SKM-1 treated with dmso at 0.1 percent for 144 hours (cell line): ENCODE measurements around the gene CD3D.
A peak's percentile ranks its signal among the peaks of the same experiment; 100 is the strongest.

ENCODE experiments used
- DNase-seq: peaks from one replicate; lab custom pipeline; 2025; ENCODE audit not compliant: unreplicated experiment; lab: John Stamatoyannopoulos, UW

CD3D gene

GRCh38 chr11:118342503-118343161, at the start of gene CD3D:
Gene CD3D, minus strand, starts transcription at chr11:118342705. Its CDS starts 98 bp downstream, at chr11:118342607.
- no peak for DNase-seq

- DNase-seq: no peak
These were observed 41.2 kb upstream of the CD3D start for GRCh38 chr11:118383657-118384056.

DNA sequence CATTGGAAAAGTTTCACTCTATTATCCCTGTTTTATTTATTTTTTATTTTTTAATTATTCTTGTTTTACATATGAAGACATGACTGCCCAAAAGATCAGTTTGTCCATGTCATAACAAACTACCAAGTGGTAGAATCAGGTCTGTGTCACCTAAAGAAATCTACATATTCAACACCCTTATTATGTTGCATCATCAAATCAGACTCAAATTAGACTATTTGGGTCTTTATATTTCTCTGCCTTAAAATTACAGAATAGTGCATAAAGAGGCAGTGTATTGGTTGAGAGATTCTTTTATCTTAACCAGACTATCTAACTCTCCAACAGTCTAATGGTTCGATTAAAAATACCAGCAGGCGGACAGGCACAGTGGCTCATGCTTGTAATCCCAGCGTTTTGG, 40.4 kb upstream of the CD3D start:
- DNase-seq: no peak

- DNase-seq: no peak
These were observed 38.1 kb upstream of the CD3D start for GRCh38 chr11:118380571-118380970.

DNA sequence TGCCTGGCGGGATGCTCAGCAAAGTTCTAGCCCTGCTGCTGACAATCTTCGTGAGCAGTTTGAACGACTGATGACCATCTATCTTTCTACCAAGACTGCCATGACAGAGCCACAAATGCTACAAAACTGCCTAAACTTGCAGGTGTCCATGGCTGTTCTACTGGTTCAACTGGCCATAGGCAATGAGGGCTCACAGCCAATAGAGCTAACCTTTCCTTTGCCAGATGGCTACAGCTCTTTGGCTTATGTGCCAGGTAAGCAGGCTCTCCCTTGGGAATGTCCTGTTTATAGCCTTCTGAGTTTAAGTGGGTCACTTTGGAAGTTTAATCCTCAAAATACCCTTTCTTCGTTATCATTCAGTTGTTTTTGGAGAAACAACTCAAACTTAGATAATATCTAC, 37.0 kb upstream of the CD3D start:
- DNase-seq: no peak

DNA sequence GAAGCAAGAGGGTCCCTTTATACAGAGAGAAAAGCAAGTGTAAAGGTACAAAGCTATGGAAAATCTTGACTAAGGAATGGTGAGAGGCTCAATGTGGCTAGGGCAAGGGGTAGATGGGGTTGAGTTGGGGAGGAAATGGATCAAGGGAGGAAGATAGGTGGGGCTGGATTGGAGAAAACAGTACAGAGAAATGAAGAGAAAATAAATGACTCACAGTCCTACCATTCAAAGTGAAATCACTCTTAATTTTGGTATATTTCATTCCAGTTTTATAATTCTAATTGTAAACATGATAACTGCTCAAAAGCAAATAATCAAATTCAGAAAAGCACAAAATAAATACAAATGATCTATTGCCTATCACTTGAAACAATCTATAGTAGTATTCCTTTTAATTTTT, 33.5 kb upstream of the CD3D start:
- DNase-seq: no peak

- DNase-seq: no peak
These were observed 32.2 kb upstream of the CD3D start for GRCh38 chr11:118374729-118375128.

GRCh38 chr11:118373871-118374270, 31.4 kb upstream of the CD3D start:
- no peak for DNase-seq

- DNase-seq: no peak
These were observed 30.8 kb upstream of the CD3D start for GRCh38 chr11:118373263-118373662.

DNA sequence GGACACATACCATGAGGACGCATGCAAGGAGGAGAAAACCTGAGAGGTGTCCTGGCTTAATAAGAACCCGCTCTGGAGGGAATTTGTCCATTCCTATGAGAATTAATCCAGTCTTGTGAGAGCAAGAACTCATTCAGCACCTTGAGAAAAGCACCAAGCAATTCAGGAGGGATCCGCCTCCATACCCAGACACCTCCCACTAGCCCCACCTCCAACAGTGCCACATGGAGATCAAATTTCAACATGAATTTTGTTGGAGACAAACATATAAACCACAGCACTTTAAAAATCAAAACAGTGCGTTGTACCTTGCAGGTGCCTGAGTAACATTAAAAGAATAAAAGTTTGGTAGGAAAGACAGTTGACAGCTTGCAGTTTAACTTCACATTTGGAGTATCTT, 28.3 kb upstream of the CD3D start:
- DNase-seq: no peak

DNA sequence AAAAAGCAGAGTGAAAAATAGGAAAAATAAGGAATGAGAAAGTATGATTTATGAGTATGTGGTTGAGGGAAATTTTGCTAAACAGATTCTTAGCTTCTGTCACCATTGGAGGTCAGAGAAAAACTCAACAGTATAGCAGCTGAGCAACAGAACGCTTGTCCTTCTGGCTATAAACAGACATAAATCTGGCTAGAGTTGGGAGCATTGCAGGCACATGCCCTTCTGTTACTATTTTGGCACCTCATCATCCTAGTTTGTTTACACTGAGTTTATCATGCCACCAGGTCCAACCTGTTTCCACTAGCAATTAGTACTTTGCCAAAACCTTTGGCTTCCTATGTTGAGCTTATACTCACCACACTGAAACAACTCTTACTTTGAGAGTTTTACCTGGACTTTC, 23.8 kb upstream of the CD3D start:
- no peak for DNase-seq

GRCh38 chr11:118364956-118365615, 22.6 kb upstream of the CD3D start:
- no peak for DNase-seq

DNA sequence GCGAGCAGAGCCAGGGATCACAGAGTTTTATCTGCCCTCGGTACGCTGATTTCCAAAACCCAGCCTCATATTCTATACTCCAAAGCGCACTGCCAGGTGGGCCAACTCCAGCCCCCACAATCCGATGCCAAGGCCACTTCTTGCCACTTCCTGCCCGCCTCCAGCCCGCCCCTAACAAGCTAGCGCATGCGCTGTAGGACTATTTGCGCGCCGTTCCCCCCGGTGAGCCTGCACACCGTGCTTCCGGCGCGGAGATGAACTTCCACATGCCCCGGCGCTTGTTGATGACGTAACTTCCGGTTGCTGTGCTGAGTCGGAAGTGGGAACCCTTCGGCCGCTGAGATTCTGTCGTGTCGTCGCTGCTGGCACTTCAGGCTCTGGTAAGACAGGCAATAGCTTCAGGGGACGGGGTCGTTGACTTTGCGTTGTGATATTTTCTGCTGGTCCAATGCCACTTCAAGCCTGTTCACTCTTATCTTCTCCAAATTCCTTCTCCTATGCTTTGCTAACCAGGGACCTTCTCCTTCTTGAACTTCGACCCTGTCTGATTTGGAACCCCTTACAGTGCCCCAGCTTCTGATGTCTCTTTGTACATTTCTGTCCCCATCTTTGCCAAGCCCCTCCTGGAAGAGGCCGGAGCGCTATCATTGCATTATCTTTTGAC, 16.9 kb upstream of the CD3D start, which contains the start of gene UBE4A:
Gene UBE4A (plus strand): TSS at position 306 of the 664 bp plus-strand sequence. CDS start 5,481 bp downstream, outside the sequence.
- peak; percentile 93 for DNase-seq

- DNase-seq: no peak
These were observed 15.6 kb upstream of the CD3D start for GRCh38 chr11:118358071-118358470.

- peak; percentile 5 for DNase-seq
These were observed 10.7 kb upstream of the CD3D start for GRCh38 chr11:118353084-118353710.

GRCh38 chr11:118349475-118349874, 7.0 kb upstream of the CD3D start:
- no peak for DNase-seq

DNA sequence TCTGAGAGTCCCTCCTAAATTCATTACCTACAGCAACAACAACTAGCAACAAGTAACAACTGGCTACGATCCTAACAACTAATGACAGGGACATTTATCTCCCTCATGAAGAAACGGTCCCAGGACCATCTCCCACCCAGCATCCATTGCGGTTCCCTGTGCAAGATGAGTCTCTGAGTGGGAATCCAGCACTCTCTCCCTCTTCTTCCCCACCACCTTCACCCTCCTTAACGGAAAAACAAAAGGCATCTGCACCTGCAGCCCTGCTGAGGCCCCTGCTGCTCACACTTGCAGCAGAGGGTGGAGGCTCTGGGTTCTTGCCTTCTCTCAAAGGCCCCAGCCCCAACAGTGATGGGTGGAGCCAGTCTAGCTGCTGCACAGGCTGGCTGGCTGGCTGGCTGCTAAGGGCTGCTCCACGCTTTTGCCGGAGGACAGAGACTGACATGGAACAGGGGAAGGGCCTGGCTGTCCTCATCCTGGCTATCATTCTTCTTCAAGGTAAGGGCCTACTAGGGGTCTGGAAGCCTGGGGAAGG, 1.5 kb upstream of the CD3D start, which contains the start of gene CD3G:
Gene CD3G (plus strand): TSS at position 364 of the 535 bp plus-strand sequence. CDS start 80 bp downstream, at position 444.
- DNase-seq: no peak

- no peak for DNase-seq
These were observed 743 bp upstream of the CD3D start for GRCh38 chr11:118343248-118343647.

- no peak for DNase-seq
These were observed 553 bp downstream of the CD3D start for GRCh38 chr11:118341815-118342489.

- DNase-seq: no peak
These were observed 1.2 kb downstream of the CD3D start for GRCh38 chr11:118341261-118341660.

GRCh38 chr11:118340449-118340848, 2.1 kb downstream of the CD3D start:
- DNase-seq: no peak
